Endothelial cell of umbilical vein (primary cell): ENCODE measurements around the gene GPR157. TPM values are rescaled to one million over a fixed set of nuclear protein-coding genes. Genes with fewer than 3 reads are reported as not detected.
A peak's percentile ranks its signal among the peaks of the same experiment; 100 is the strongest.

Experiments used
- BruUV-seq: library from RNA; stranded (reverse); fragments of 400-500 nt; replicated peaks from 2 replicates; lab custom pipeline; 2021; lab: Mats Ljungman, UMichigan
- CTCF ChIA-PET: fragments of 300-600, 350-600 bp; sonication (Branson Sonifier 250); formaldehyde crosslinking; loops from one replicate; lab custom pipeline; 2021; ENCODE audit warnings: antibody characterized with exemption, inconsistent platforms; lab: Charles Lee
- POLR2A ChIA-PET: fragments of 300-600, 350-600 bp; sonication (Branson Sonifier 250); formaldehyde crosslinking; loops from one replicate; lab custom pipeline; 2021; ENCODE audit warnings: antibody characterized with exemption, inconsistent platforms; lab: Charles Lee
- DNase-seq: peaks from one replicate; pipeline ENCODE4 v3.0.0-alpha.2; 2011; ENCODE audit warnings: low read depth, low spot score
- FAIRE-seq: peaks from 2 replicates; lab custom pipeline; 2011; peaks lifted over from hg19 to GRCh38; lab: Jason Lieb, UNC
- H2AFZ ChIP-seq: 2 replicates; pipeline ENCODE4 v1.6.0; 2012; ENCODE audit warnings: low read depth, low read length, control low read depth, inconsistent platforms
- H3K27ac ChIP-seq: 2 replicates; pipeline ENCODE4 v1.5.1; 2011; ENCODE audit warnings: low read depth, mild to moderate bottlenecking, control low read depth, low read length, moderate library complexity; ENCODE audit not compliant: insufficient read depth
- H3K27me3 ChIP-seq, 2 experiments: 2 replicates each; pipeline versions ENCODE4 v1.6.0 to v1.6.1; 2011; ENCODE audit warnings: low read length in 2 of 2, mixed read lengths in 1 of 2; ENCODE audit not compliant: control insufficient read depth in 2 of 2, insufficient read depth in 2 of 2
- H3K36me3 ChIP-seq, 2 experiments: 2 replicates in 1 of 2; 3 replicates in 1 of 2; pipeline ENCODE4 v1.5.1; 2011; ENCODE audit warnings: low read length in 2 of 2, mild to moderate bottlenecking in 1 of 2, moderate library complexity in 1 of 2; ENCODE audit not compliant: control insufficient read depth in 2 of 2, insufficient read depth in 2 of 2; ENCODE audit errors: extremely low read depth in 1 of 2
- H3K4me1 ChIP-seq: 3 replicates; pipeline ENCODE4 v1.5.1; 2011; ENCODE audit warnings: mild to moderate bottlenecking, low read length; ENCODE audit not compliant: control insufficient read depth, insufficient read depth; ENCODE audit errors: extremely low read depth
- H3K4me2 ChIP-seq: 2 replicates; pipeline ENCODE4 v1.6.1; 2011; ENCODE audit warnings: low read length, control low read depth, mixed read lengths; ENCODE audit not compliant: insufficient read depth
- H3K4me3 ChIP-seq, 3 experiments: fragments of 200-600 bp in 1 of 3; sonication (generic), shearing (Covaris generic) in 1 of 3; replicated peaks in 1 of 3; 2 replicates each; pipeline ENCODE4 v1.5.1; 2011 to 2016; ENCODE audit warnings: control low read depth in 3 of 3, low read length in 3 of 3, mild to moderate bottlenecking in 2 of 3, inconsistent platforms in 1 of 3, low read depth in 1 of 3, moderate library complexity in 1 of 3; ENCODE audit not compliant: insufficient read depth in 1 of 3
- H3K79me2 ChIP-seq: 2 replicates; pipeline ENCODE4 v1.6.0; 2012; ENCODE audit warnings: low read length, inconsistent platforms; ENCODE audit not compliant: control insufficient read depth, insufficient read depth
- H3K9ac ChIP-seq: replicated peaks from 2 replicates; pipeline ENCODE3; 2011; ENCODE audit warnings: low read length, control low read depth; ENCODE audit not compliant: insufficient read depth; ENCODE audit errors: extremely low read depth
- H3K9me1 ChIP-seq: replicated peaks from 3 replicates; pipeline ENCODE4 v1.6.0; 2011; ENCODE audit warnings: mild to moderate bottlenecking, low read length; ENCODE audit not compliant: control insufficient read depth, insufficient read depth; ENCODE audit errors: extremely low read depth
- H3K9me3 ChIP-seq: replicated peaks from 2 replicates; pipeline ENCODE4 v1.5.1; 2012; ENCODE audit warnings: low read length, inconsistent platforms; ENCODE audit not compliant: control insufficient read depth, insufficient read depth
- H4K20me1 ChIP-seq: replicated peaks from 2 replicates; pipeline ENCODE3; 2011; ENCODE audit warnings: mild to moderate bottlenecking, low read length; ENCODE audit not compliant: control insufficient read depth, insufficient read depth; ENCODE audit errors: extremely low read depth
- EZH2 ChIP-seq: IDR thresholded peaks from 2 replicates; pipeline ENCODE4 v1.6.1; 2012; ENCODE audit warnings: borderline replicate concordance, low read depth, mild to moderate bottlenecking, moderate library complexity, low read length, inconsistent platforms; ENCODE audit not compliant: severe bottlenecking
- FOS ChIP-seq: IDR thresholded peaks from 2 replicates; pipeline ENCODE4 v1.6.1; 2011; ENCODE audit warnings: mild to moderate bottlenecking, low read length, moderate library complexity, borderline replicate concordance; ENCODE audit not compliant: insufficient read depth
- GATA2 ChIP-seq: IDR thresholded peaks from 2 replicates; pipeline ENCODE4 v1.7.0; 2011; ENCODE audit warnings: low read depth, mild to moderate bottlenecking, moderate library complexity, mixed read lengths, low read length; ENCODE audit not compliant: insufficient read length, insufficient read depth
- JUN ChIP-seq: IDR thresholded peaks from 2 replicates; pipeline ENCODE4 v1.6.1; 2011; ENCODE audit warnings: borderline replicate concordance, low read depth; ENCODE audit not compliant: insufficient read length, insufficient read depth
- MYC ChIP-seq: IDR thresholded peaks from one replicate; pipeline ENCODE4 v1.6.1; 2011; ENCODE audit warnings: mild to moderate bottlenecking, low read depth, low read length
- POLR2A ChIP-seq: IDR thresholded peaks from 2 replicates; pipeline ENCODE4 v1.6.1; 2012; ENCODE audit warnings: low read depth, mild to moderate bottlenecking, control low read depth, low read length
- POLR2AphosphoS5 ChIP-seq: IDR thresholded peaks from 2 replicates; pipeline ENCODE4 v1.6.1; 2012; ENCODE audit warnings: low read depth, mild to moderate bottlenecking, control low read depth, low read length, moderate library complexity; ENCODE audit not compliant: insufficient read depth
- dilution Hi-C: fragments of 300-500 bp; cut with MboI; formaldehyde crosslinking; loops from one replicate; pipeline ENCODE4 v1.15.0; 2019; ENCODE audit warnings: low sequenced_read_pairs; ENCODE audit not compliant: extremely low pct_ligation_motif_present
- intact Hi-C: fragments of 100-400 bp; cut with micrococcal nuclease; formaldehyde crosslinking; loops from one replicate; pipeline ENCODE4 v1.10.0; 2022
- polyA plus RNA-seq, 4 experiments: library from polyadenylated mRNA; depleted of rRNA in 3 of 4; stranded (reverse) in 3 of 4; unstranded in 1 of 4; fragments of >200 nt; gene quantifications; 2 replicates each; pipeline versions ENCODE4 v1.2.1 to v1.2.3, GENCODE V29; 2011 to 2012; ENCODE audit warnings: missing spikeins in 1 of 4
- total RNA-seq: library from RNA; stranded (reverse); gene quantifications from 2 replicates; pipeline ENCODE4 v1.2.3, GENCODE V29; 2021
- TF ChIP-seq, protein P1 (sequence below), 2 donors: IDR thresholded peaks; 1 replicate in 1 of 2; 2 replicates in 1 of 2; pipeline ENCODE4 v1.5.1; 2011; ENCODE audit warnings: low read length in 2 of 2, mild to moderate bottlenecking in 2 of 2, moderate library complexity in 2 of 2, control low read depth in 1 of 2, inconsistent platforms in 1 of 2, low read depth in 1 of 2; ENCODE audit not compliant: insufficient read depth in 1 of 2; ENCODE audit errors: extremely low read depth in 1 of 2
- TF ChIP-seq, protein P2 (sequence below): IDR thresholded peaks from 2 replicates; pipeline ENCODE4 v1.6.1; 2011; ENCODE audit not compliant: insufficient read depth, insufficient read length

Gene GPR157
- total and polyA plus RNA-seq, 2 donors (not counting 3 experiments of a cell fraction or from before 2014, with no cell fraction given) = 1.0 to 6.5 TPM

DNA sequence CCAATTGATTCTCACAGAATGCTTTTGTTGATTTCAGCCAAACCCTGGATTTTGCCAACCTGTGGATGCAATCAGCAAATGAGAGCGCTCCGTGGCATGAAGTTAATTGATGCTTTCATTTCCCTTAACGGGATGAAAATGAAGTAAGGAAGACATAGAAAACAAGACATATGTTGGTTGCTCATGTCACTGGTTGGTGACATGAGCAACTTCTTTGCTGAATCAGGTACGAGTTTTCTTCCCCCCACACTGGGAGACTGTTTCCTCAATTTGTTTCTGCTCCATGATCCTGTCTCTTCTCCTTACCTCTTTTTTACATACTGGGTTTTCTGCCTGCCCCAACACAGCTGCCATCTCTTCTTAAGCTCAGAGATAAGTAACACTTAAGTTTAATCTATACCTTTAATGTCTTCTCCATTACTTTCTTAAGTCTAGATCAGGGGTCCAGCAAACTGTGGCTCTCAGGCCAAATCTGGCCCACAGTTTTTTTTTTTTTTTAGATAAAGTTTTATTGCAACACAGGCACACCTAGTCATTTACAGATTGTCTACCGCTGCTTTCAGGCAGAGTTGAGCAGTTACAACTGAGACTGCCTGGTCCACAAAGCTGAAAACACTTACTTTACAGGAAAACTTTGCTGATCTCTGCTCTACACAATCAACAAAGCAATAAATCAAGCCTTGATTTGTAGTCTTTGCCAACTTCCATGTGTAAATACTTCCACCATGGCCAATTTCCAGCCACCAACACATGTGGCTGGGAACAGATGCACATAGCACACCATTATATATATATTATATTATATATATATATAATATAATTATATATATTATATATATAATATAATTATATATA is 13.3 kb downstream of the GPR157 start:
- DNase-seq (peak; percentile 90), FAIRE-seq (peak; percentile 69)
- dilution Hi-C loops = no loop called here
- no peaks in the 10 kb centered on the region for H4K20me1 ChIP-seq
- H3K79me2 ChIP-seq = no peaks in the 10 kb centered on the region
- H3K36me3 ChIP-seq = no peaks in the 10 kb centered on the region
- BruUV-seq = no TSS peak
- H3K9me3 ChIP-seq = no peaks in the 10 kb centered on the region
- POLR2A ChIA-PET = no interaction called here
- TF ChIP-seq FOS (no peak), MYC (no peak), JUN (no peak), GATA2 (no peak), EZH2 (no peak), POLR2A (no peak), POLR2AphosphoS5 (no peak)
- TF ChIP-seq, protein P1, sequence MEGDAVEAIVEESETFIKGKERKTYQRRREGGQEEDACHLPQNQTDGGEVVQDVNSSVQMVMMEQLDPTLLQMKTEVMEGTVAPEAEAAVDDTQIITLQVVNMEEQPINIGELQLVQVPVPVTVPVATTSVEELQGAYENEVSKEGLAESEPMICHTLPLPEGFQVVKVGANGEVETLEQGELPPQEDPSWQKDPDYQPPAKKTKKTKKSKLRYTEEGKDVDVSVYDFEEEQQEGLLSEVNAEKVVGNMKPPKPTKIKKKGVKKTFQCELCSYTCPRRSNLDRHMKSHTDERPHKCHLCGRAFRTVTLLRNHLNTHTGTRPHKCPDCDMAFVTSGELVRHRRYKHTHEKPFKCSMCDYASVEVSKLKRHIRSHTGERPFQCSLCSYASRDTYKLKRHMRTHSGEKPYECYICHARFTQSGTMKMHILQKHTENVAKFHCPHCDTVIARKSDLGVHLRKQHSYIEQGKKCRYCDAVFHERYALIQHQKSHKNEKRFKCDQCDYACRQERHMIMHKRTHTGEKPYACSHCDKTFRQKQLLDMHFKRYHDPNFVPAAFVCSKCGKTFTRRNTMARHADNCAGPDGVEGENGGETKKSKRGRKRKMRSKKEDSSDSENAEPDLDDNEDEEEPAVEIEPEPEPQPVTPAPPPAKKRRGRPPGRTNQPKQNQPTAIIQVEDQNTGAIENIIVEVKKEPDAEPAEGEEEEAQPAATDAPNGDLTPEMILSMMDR (IDR thresholded peaks at IDR 0.05; ENCODE audit: extremely low read depth in 1 of 2, insufficient read depth in 1 of 2, low read depth in 1 of 2, low read length in 2 of 2) = no peak
- TF ChIP-seq, protein P2, sequence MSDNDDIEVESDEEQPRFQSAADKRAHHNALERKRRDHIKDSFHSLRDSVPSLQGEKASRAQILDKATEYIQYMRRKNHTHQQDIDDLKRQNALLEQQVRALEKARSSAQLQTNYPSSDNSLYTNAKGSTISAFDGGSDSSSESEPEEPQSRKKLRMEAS = no peak
- intact Hi-C loops = no loop called here
- H3K27ac ChIP-seq = no peak overlapping the region
- H3K4me3 ChIP-seq = no peak overlapping the region
- H2AFZ ChIP-seq = no peak overlapping the region
- CTCF ChIA-PET = interaction anchor here (0.9 to 2.2 kb wide), 3 partner anchors 14 to 119 kb away, joined by 3 to 10 read pairs (median 4); partner anchors contain the start of gene H6PD
- H3K9me1 ChIP-seq = no peaks in the 10 kb centered on the region
- H3K27me3 ChIP-seq = no peaks in the 10 kb centered on the region
- H3K9ac ChIP-seq = no peak overlapping the region
- H3K4me1 ChIP-seq = no peaks in the 10 kb centered on the region
- no peak overlapping the region for H3K4me2 ChIP-seq
